SK-N-SH (cell line): ENCODE measurements around the gene R3HDML. TPM values are rescaled to one million over a fixed set of nuclear protein-coding genes. Genes with fewer than 3 reads are reported as not detected.

Source experiments
- CTCF ChIA-PET: fragments of 300-600, 350-600 bp; formaldehyde crosslinking; extraction: SDS; loops from one replicate; lab custom pipeline; 2021; lab: Yijun Ruan, JAX
- POLR2A ChIA-PET: fragments of 350-600 bp; sonication (Branson Sonifier 250); formaldehyde crosslinking; extraction: SDS; loops from one replicate; lab custom pipeline; 2020; ENCODE audit warnings: antibody characterized with exemption, inconsistent platforms; lab: Yijun Ruan, JAX
- DNase-seq: peaks from one replicate; pipeline ENCODE4 v3.0.0; 2012
- H2AFZ ChIP-seq: fragments of 200-600 bp; sonication (generic); 2 replicates; pipeline ENCODE4 v1.8.1; 2016; ENCODE audit warnings: antibody characterized with exemption, mild to moderate bottlenecking, low read depth
- H3F3A ChIP-seq: fragments of 200-600 bp; sonication (generic); replicated peaks from 2 replicates; pipeline ENCODE3; 2016; ENCODE audit warnings: antibody characterized with exemption, mild to moderate bottlenecking; ENCODE audit not compliant: insufficient read depth
- H3K27ac ChIP-seq, 2 experiments: fragments of 200-500 bp in 1 of 2; fragments of 200-600 bp in 1 of 2; sonication (Bioruptor generic) in 1 of 2; sonication (generic), shearing (Covaris generic) in 1 of 2; 2 replicates each; pipeline versions ENCODE4 v1.5.1 to v1.6.1; 2014 to 2016; ENCODE audit warnings: low read depth in 2 of 2, inconsistent platforms in 1 of 2, low read length in 1 of 2, mild to moderate bottlenecking in 1 of 2, mixed read lengths in 1 of 2
- H3K27me3 ChIP-seq: fragments of 200-600 bp; sonication (generic), shearing (Covaris generic); 2 replicates; pipeline ENCODE4 v1.6.1; 2016; ENCODE audit warnings: mixed run types; ENCODE audit not compliant: insufficient read depth
- H3K36me3 ChIP-seq, 2 experiments: fragments of 200-500 bp in 1 of 2; fragments of 200-600 bp in 1 of 2; sonication (Bioruptor generic) in 1 of 2; sonication (generic) in 1 of 2; replicated peaks in 1 of 2; 2 replicates each; pipeline versions ENCODE3 to v1.5.1; 2014 to 2016; ENCODE audit warnings: low read length in 1 of 2, mild to moderate bottlenecking in 1 of 2; ENCODE audit not compliant: insufficient read depth in 2 of 2, control insufficient read depth in 1 of 2
- H3K4me1 ChIP-seq, 2 experiments: fragments of 200-500 bp in 1 of 2; fragments of 200-600 bp in 1 of 2; sonication (Bioruptor generic) in 1 of 2; sonication (generic), shearing (Covaris generic) in 1 of 2; 2 replicates each; pipeline versions ENCODE4 v1.5.1 to v1.6.1; 2014 to 2016; ENCODE audit warnings: low read depth in 1 of 2, low read length in 1 of 2, mixed run types in 1 of 2; ENCODE audit not compliant: insufficient read depth in 2 of 2, control insufficient read depth in 1 of 2
- H3K4me2 ChIP-seq: fragments of 200-600 bp; sonication (generic), shearing (Covaris generic); 2 replicates; pipeline ENCODE4 v1.6.1; 2017; ENCODE audit warnings: mixed run types
- H3K4me3 ChIP-seq, 2 experiments: fragments of 200-500 bp in 1 of 2; fragments of 200-600 bp in 1 of 2; sonication (Bioruptor generic) in 1 of 2; sonication (generic), shearing (Covaris generic) in 1 of 2; 2 replicates each; pipeline versions ENCODE4 v1.5.1 to v1.8.1; 2014 to 2016; ENCODE audit warnings: low read depth in 2 of 2, inconsistent platforms in 1 of 2, low read length in 1 of 2, mild to moderate bottlenecking in 1 of 2, mixed read lengths in 1 of 2, moderate library complexity in 1 of 2
- H3K79me2 ChIP-seq: fragments of 200-600 bp; sonication (generic); 2 replicates; pipeline ENCODE4 v1.8.1; 2017; ENCODE audit warnings: mild to moderate bottlenecking; ENCODE audit not compliant: insufficient read depth
- H3K9ac ChIP-seq: fragments of 200-600 bp; sonication (generic); 2 replicates; pipeline ENCODE4 v1.6.1; 2017; ENCODE audit warnings: mixed run types
- H3K9me2 ChIP-seq: fragments of 200-600 bp; sonication (generic); 2 replicates; pipeline ENCODE4 v1.6.1; 2017; ENCODE audit warnings: mixed run types
- H3K9me3 ChIP-seq: fragments of 200-600 bp; sonication (generic); 2 replicates; pipeline ENCODE4 v1.6.1; 2017; ENCODE audit warnings: mixed run types, mild to moderate bottlenecking, moderate library complexity
- H4K20me1 ChIP-seq: fragments of 200-600 bp; sonication (generic); 2 replicates; pipeline ENCODE4 v1.6.1; 2017; ENCODE audit warnings: mild to moderate bottlenecking, mixed run types; ENCODE audit not compliant: insufficient read depth
- CHD2 ChIP-seq: fragments of 150-350 bp; IDR thresholded peaks from 2 replicates; pipeline ENCODE4 v1.6.1; 2018; ENCODE audit warnings: low read length; ENCODE audit not compliant: partially characterized antibody
- ELF1 ChIP-seq: IDR thresholded peaks from 2 replicates; pipeline ENCODE4 v1.4.0; 2012
- FOSL2 ChIP-seq: IDR thresholded peaks from 2 replicates; pipeline ENCODE4 v1.4.0; 2012; ENCODE audit warnings: low read depth, mild to moderate bottlenecking, moderate library complexity, borderline replicate concordance
- GABPA ChIP-seq: IDR thresholded peaks from 2 replicates; pipeline ENCODE4 v1.4.0; 2012; ENCODE audit warnings: low read depth, mild to moderate bottlenecking
- MXI1 ChIP-seq: IDR thresholded peaks from 2 replicates; pipeline ENCODE4 v1.6.1; 2012; ENCODE audit warnings: mild to moderate bottlenecking, low read depth, low read length, improper control_type of control experiment
- NRF1 ChIP-seq: IDR thresholded peaks from 2 replicates; pipeline ENCODE4 v1.6.1; 2012; ENCODE audit warnings: low read depth, mild to moderate bottlenecking, low read length
- POLR2AphosphoS5 ChIP-seq: IDR thresholded peaks from 2 replicates; pipeline ENCODE4 v1.6.1; 2012; ENCODE audit warnings: low read depth, low read length
- RAD21 ChIP-seq: IDR thresholded peaks from 2 replicates; pipeline ENCODE4 v1.6.1; 2012; ENCODE audit warnings: mild to moderate bottlenecking, low read length
- RCOR1 ChIP-seq: fragments of 150-350 bp; IDR thresholded peaks from 2 replicates; pipeline ENCODE4 v1.6.1; 2017; ENCODE audit warnings: antibody characterized with exemption, low read length
- RFX5 ChIP-seq: IDR thresholded peaks from 2 replicates; pipeline ENCODE4 v1.6.1; 2012; ENCODE audit warnings: mild to moderate bottlenecking, improper control_type of control experiment, low read length
- SMC3 ChIP-seq: IDR thresholded peaks from 2 replicates; pipeline ENCODE4 v1.6.1; 2012; ENCODE audit warnings: low read depth, low read length, improper control_type of control experiment
- TAF1 ChIP-seq: IDR thresholded peaks from 2 replicates; pipeline ENCODE4 v1.6.1; 2012; ENCODE audit warnings: low read depth, mild to moderate bottlenecking, low read length, moderate library complexity, borderline replicate concordance
- whole genome bisulfite sequencing: methylation state at CpG from one replicate; pipeline ENCODE4 v1.1.6; 2017; ENCODE audit warnings: low lambda C conversion rate; 5-methylcytosine and 5-hydroxymethylcytosine counted together
- polyA plus RNA-seq, 3 experiments: library from polyadenylated mRNA; depleted of rRNA; stranded (reverse); fragments of >200 nt; gene quantifications; 2 replicates each; pipeline ENCODE4 v1.2.3, GENCODE V29; 2012
- TF ChIP-seq, protein P1 (sequence below): fragments of 200-600 bp; sonication (generic); IDR thresholded peaks from 2 replicates; pipeline ENCODE4 v1.6.1; 2017; ENCODE audit warnings: antibody characterized with exemption, mild to moderate bottlenecking, moderate library complexity
- TF ChIP-seq, protein P2 (sequence below): IDR thresholded peaks from 2 replicates; pipeline ENCODE4 v1.4.0; 2012; ENCODE audit warnings: low read depth
- TF ChIP-seq, protein P3 (sequence below): IDR thresholded peaks from 2 replicates; pipeline ENCODE4 v1.4.0; 2012; ENCODE audit warnings: low read depth, borderline replicate concordance
- TF ChIP-seq, protein P4 (sequence below): IDR thresholded peaks from 2 replicates; pipeline ENCODE4 v1.6.1; 2012; ENCODE audit warnings: mild to moderate bottlenecking, low read depth, low read length, moderate library complexity

Gene R3HDML
- polyA plus RNA-seq, 1 of the 3 experiments (the other 2 are of a cell fraction), result not detected

DNA sequence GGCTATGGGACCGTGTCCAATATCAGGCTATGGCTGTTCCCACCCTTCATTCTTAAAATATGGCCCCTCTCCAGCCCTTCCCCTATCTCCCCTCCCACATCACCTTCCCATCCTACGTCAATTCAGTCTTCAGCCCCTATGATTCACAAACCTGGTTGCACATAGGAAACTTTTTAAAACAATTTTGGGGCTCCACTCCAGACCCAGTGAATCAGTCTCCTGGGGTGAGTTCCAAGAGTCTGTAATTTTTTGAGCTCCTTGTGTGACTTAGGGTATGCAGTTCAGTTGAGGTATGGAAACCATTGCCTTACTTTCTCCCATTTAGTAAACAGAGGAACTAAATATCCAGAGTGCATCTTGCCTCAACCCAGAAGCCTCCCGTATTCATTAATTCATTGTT, 24.2 kb downstream of the R3HDML start (continued):
- TF ChIP-seq, protein P1, sequence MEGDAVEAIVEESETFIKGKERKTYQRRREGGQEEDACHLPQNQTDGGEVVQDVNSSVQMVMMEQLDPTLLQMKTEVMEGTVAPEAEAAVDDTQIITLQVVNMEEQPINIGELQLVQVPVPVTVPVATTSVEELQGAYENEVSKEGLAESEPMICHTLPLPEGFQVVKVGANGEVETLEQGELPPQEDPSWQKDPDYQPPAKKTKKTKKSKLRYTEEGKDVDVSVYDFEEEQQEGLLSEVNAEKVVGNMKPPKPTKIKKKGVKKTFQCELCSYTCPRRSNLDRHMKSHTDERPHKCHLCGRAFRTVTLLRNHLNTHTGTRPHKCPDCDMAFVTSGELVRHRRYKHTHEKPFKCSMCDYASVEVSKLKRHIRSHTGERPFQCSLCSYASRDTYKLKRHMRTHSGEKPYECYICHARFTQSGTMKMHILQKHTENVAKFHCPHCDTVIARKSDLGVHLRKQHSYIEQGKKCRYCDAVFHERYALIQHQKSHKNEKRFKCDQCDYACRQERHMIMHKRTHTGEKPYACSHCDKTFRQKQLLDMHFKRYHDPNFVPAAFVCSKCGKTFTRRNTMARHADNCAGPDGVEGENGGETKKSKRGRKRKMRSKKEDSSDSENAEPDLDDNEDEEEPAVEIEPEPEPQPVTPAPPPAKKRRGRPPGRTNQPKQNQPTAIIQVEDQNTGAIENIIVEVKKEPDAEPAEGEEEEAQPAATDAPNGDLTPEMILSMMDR, result no peak
- TF ChIP-seq GABPA, result no peak

DNA sequence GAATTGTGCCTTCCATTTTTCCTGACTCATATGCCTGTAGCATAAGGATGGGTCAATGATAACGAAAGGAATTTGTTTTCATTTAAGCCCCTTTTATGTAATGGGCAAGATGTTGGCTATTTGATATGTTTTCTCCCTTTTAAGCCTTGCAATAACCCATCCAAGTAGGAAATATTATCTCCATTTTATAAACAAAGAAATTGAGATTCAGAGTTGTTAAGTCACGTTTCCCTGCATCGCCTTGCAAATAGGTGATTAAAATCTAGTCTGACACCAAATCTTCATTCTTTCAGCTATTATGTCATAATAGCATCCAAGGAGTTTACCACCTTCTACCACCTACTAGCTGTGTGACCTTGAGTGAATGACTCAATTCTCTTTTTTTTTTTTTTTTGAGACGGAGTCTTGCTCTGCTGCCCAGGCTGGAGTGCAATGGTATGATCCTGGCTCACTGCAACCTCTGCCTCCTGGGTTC, 25.7 kb downstream of the R3HDML start:
- Histone ChIP-seq H3K4me3 (no peak overlapping the region), H3K9ac (no peak overlapping the region), H3K4me2 (no peak overlapping the region), H3K36me3 (no peaks in the 10 kb centered on the region), H3K79me2 (no peaks in the 10 kb centered on the region), H4K20me1 (no peaks in the 10 kb centered on the region), H3K27ac (no peak overlapping the region), H3K27me3 (peaks cover 5% of the 10 kb centered on the region; the same call in 1 of the 2 replicates), H3F3A (no peaks in the 10 kb centered on the region), H3K9me3 (no peaks in the 10 kb centered on the region), H2AFZ (no peak overlapping the region), H3K9me2 (no peaks in the 10 kb centered on the region), H3K4me1 (no peaks in the 10 kb centered on the region)
- WGBS, result 69% methylated on average over 4 of the region's 4 CpGs
- DNase-seq, result no peak
- ChIA-PET CTCF (no interaction called here), POLR2A (no interaction called here)
- TF ChIP-seq RAD21 (no peak), FOSL2 (no peak), CHD2 (no peak), RCOR1 (no peak), TAF1 (no peak), NRF1 (no peak), ELF1 (no peak), POLR2AphosphoS5 (no peak), RFX5 (no peak), SMC3 (no peak)
- TF ChIP-seq, protein P2, sequence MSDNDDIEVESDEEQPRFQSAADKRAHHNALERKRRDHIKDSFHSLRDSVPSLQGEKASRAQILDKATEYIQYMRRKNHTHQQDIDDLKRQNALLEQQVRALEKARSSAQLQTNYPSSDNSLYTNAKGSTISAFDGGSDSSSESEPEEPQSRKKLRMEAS, result no peak

DNA sequence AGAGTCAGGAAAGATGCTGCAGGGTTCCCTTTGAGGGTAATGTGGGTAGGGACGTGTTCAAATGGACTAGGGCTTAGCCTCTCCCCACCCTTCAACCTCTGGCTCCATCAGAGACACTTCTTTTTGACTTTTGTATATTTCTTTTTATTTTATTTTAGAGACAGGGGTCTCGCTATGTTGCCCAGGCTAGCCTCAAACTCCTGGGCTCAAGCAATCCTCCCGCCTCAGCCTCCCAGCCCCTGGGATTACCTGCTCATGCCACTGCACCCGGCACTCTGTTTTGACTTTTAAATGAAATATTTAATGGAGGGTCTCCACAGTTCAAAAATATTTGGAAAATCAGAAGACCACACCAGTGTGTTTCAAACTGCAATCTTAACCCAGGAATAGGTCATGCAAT, 27.2 kb downstream of the R3HDML start:
- CTCF ChIA-PET, result interaction anchor here (1.6 kb wide), 1 partner anchor 147 kb away, joined by 5 read pairs; no protein-coding TSS in a partner anchor
- no peak for DNase-seq
- Histone ChIP-seq H3K79me2 (no peaks in the 10 kb centered on the region), H4K20me1 (no peaks in the 10 kb centered on the region), H3K9ac (no peak overlapping the region), H3F3A (no peaks in the 10 kb centered on the region), H3K4me3 (no peak overlapping the region), H3K27me3 (peaks cover 5% of the 10 kb centered on the region; the same call in 1 of the 2 replicates), H3K4me1 (no peaks in the 10 kb centered on the region), H3K9me3 (no peaks in the 10 kb centered on the region), H3K27ac (no peak overlapping the region), H3K4me2 (no peak overlapping the region), H2AFZ (no peak overlapping the region), H3K9me2 (no peaks in the 10 kb centered on the region), H3K36me3 (no peaks in the 10 kb centered on the region)
- TF ChIP-seq ELF1, result no peak
- TF ChIP-seq, protein P3, sequence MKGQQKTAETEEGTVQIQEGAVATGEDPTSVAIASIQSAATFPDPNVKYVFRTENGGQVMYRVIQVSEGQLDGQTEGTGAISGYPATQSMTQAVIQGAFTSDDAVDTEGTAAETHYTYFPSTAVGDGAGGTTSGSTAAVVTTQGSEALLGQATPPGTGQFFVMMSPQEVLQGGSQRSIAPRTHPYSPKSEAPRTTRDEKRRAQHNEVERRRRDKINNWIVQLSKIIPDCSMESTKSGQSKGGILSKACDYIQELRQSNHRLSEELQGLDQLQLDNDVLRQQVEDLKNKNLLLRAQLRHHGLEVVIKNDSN, result no peak
- TF ChIP-seq, protein P4, sequence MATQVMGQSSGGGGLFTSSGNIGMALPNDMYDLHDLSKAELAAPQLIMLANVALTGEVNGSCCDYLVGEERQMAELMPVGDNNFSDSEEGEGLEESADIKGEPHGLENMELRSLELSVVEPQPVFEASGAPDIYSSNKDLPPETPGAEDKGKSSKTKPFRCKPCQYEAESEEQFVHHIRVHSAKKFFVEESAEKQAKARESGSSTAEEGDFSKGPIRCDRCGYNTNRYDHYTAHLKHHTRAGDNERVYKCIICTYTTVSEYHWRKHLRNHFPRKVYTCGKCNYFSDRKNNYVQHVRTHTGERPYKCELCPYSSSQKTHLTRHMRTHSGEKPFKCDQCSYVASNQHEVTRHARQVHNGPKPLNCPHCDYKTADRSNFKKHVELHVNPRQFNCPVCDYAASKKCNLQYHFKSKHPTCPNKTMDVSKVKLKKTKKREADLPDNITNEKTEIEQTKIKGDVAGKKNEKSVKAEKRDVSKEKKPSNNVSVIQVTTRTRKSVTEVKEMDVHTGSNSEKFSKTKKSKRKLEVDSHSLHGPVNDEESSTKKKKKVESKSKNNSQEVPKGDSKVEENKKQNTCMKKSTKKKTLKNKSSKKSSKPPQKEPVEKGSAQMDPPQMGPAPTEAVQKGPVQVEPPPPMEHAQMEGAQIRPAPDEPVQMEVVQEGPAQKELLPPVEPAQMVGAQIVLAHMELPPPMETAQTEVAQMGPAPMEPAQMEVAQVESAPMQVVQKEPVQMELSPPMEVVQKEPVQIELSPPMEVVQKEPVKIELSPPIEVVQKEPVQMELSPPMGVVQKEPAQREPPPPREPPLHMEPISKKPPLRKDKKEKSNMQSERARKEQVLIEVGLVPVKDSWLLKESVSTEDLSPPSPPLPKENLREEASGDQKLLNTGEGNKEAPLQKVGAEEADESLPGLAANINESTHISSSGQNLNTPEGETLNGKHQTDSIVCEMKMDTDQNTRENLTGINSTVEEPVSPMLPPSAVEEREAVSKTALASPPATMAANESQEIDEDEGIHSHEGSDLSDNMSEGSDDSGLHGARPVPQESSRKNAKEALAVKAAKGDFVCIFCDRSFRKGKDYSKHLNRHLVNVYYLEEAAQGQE, result no peak
- TF ChIP-seq FOSL2, result no peak
- no peak for TF ChIP-seq MXI1
- 51% methylated on average over 4 of the region's 4 CpGs for WGBS
- POLR2A ChIA-PET, result no interaction called here
